HCT116 (cell line): ENCODE results near the gene CFI. TPM values are rescaled to one million over a fixed set of nuclear protein-coding genes. Genes with fewer than 3 reads are reported as not detected.

Experiments
- ATAC-seq: fragments of 200-7000 bp; cut with Tn5 transposase; 2 replicates; pipeline ENCODE4 v1.9.1; 2020; ENCODE audit warnings: mild to moderate bottlenecking, moderate library complexity
- BruUV-seq: library from RNA; stranded (reverse); fragments of 400-500 nt; replicated peaks from 2 replicates; lab custom pipeline; 2021; lab: Mats Ljungman, UMichigan
- CTCF ChIA-PET: fragments of 300-600 bp; sonication (Branson Sonifier 250); formaldehyde crosslinking; loops from one replicate; lab custom pipeline; 2021; ENCODE audit warnings: antibody characterized with exemption; lab: Charles Lee
- POLR2A ChIA-PET: fragments of 300-600, 350-600 bp; sonication (Branson Sonifier 250); formaldehyde crosslinking; loops from one replicate; lab custom pipeline; 2021; ENCODE audit warnings: antibody characterized with exemption; lab: Charles Lee
- RAD21 ChIA-PET, 2 experiments: fragments of 300-600 bp; sonication (Branson Sonifier 250); formaldehyde crosslinking; loops; one replicate each; lab custom pipeline; 2023; ENCODE audit warnings: low total read pairs in 2 of 2; ENCODE audit not compliant: uncharacterized antibody in 2 of 2, unreplicated experiment in 2 of 2, low non-redundant PET in 1 of 2; lab: Charles Lee
- DNase-seq: peaks from one replicate; pipeline ENCODE4 v3.0.0-alpha.2; 2010; ENCODE audit warnings: low read depth, low spot score
- H2AFZ ChIP-seq: fragments of 200-600 bp; shearing (Covaris generic), sonication (generic); 2 replicates; pipeline ENCODE4 v1.6.1; 2017; ENCODE audit warnings: low read depth, mixed run types, mixed read lengths, antibody characterized with exemption, low read length; ENCODE audit not compliant: poor library complexity, severe bottlenecking
- H3K27ac ChIP-seq: 2 replicates; pipeline ENCODE4 v1.5.1; 2012; ENCODE audit warnings: low read depth, low read length
- H3K27me3 ChIP-seq: fragments of 200-600 bp; sonication (generic); 2 replicates; pipeline ENCODE4 v1.6.1; 2016; ENCODE audit warnings: mixed run types, low read length, mixed read lengths; ENCODE audit not compliant: insufficient read depth
- H3K36me3 ChIP-seq, 2 experiments: fragments of 200-500 bp in 1 of 2; fragments of 200-600 bp in 1 of 2; sonication (Bioruptor generic) in 1 of 2; sonication (generic) in 1 of 2; 2 replicates each; pipeline versions ENCODE4 v1.5.1 to v1.6.1; 2014 to 2016; ENCODE audit warnings: low read length in 2 of 2, inconsistent platforms in 1 of 2, mixed read lengths in 1 of 2, mixed run types in 1 of 2; ENCODE audit not compliant: insufficient read depth in 2 of 2, control insufficient read depth in 1 of 2
- H3K4me1 ChIP-seq, 2 experiments: fragments of 200-600 bp in 1 of 2; sonication (generic) in 1 of 2; 2 replicates each; pipeline versions ENCODE4 v1.5.1 to v1.6.1; 2012 to 2017; ENCODE audit warnings: low read length in 2 of 2, inconsistent platforms in 1 of 2, mild to moderate bottlenecking in 1 of 2, mixed read lengths in 1 of 2, mixed run types in 1 of 2, moderate library complexity in 1 of 2; ENCODE audit not compliant: insufficient read depth in 2 of 2, control insufficient read depth in 1 of 2
- H3K4me2 ChIP-seq: fragments of 200-600 bp; sonication (generic); 2 replicates; pipeline ENCODE4 v1.6.1; 2017; ENCODE audit warnings: mixed run types, low read length, mixed read lengths
- H3K4me3 ChIP-seq, 2 experiments: fragments of 200-600 bp in 1 of 2; sonication (generic) in 1 of 2; replicated peaks in 1 of 2; 2 replicates each; pipeline ENCODE4 v1.5.1; 2011 to 2016; ENCODE audit warnings: low read length in 2 of 2, control low read depth in 1 of 2, low read depth in 1 of 2, mild to moderate bottlenecking in 1 of 2, mixed read lengths in 1 of 2, mixed run types in 1 of 2
- H3K79me2 ChIP-seq: fragments of 200-600 bp; sonication (generic); 2 replicates; pipeline ENCODE4 v1.6.1; 2017; ENCODE audit warnings: mild to moderate bottlenecking, mixed run types, low read length, moderate library complexity, mixed read lengths; ENCODE audit not compliant: insufficient read depth
- H3K9ac ChIP-seq: fragments of 200-600 bp; sonication (generic); 2 replicates; pipeline ENCODE4 v1.6.1; 2016; ENCODE audit warnings: low read length, mixed read lengths
- H3K9me2 ChIP-seq: fragments of 200-600 bp; sonication (generic), shearing (Covaris generic); 2 replicates; pipeline ENCODE4 v1.6.1; 2017; ENCODE audit warnings: mixed run types, mild to moderate bottlenecking, moderate library complexity; ENCODE audit not compliant: insufficient read depth
- H3K9me3 ChIP-seq, 2 experiments: fragments of 200-500 bp in 1 of 2; fragments of 200-600 bp in 1 of 2; sonication (Bioruptor generic) in 1 of 2; sonication (generic) in 1 of 2; 2 replicates each; pipeline ENCODE4 v1.6.1; 2014 to 2017; ENCODE audit warnings: low read length in 2 of 2, mixed read lengths in 2 of 2, inconsistent platforms in 1 of 2, low read depth in 1 of 2, mild to moderate bottlenecking in 1 of 2, mixed run types in 1 of 2, moderate library complexity in 1 of 2; ENCODE audit not compliant: control insufficient read depth in 1 of 2, insufficient read depth in 1 of 2
- H4K20me1 ChIP-seq: fragments of 200-600 bp; sonication (generic), shearing (Covaris generic); 2 replicates; pipeline ENCODE4 v1.6.1; 2017; ENCODE audit warnings: mixed run types, mild to moderate bottlenecking, moderate library complexity; ENCODE audit not compliant: insufficient read depth
- CBX3 ChIP-seq: IDR thresholded peaks from 2 replicates; pipeline ENCODE4 v1.6.1; 2012; ENCODE audit warnings: low read depth
- EGR1 ChIP-seq: IDR thresholded peaks from 2 replicates; pipeline ENCODE4 v1.6.1; 2012; ENCODE audit warnings: low read depth
- ELF1 ChIP-seq: IDR thresholded peaks from 2 replicates; pipeline ENCODE4 v1.6.1; 2012; ENCODE audit warnings: low read depth, borderline replicate concordance
- EZH2 ChIP-seq: fragments of 200-600 bp; sonication (generic); IDR thresholded peaks from 2 replicates; pipeline ENCODE4 v1.6.1; 2017; ENCODE audit warnings: antibody characterized with exemption, mixed run types
- EZH2phosphoT487 ChIP-seq: fragments of 200-600 bp; IDR thresholded peaks from 2 replicates; pipeline ENCODE4 v1.6.1; 2018; ENCODE audit warnings: antibody characterized with exemption, borderline replicate concordance
- POLR2A ChIP-seq: IDR thresholded peaks from 2 replicates; pipeline ENCODE4 v1.7.0; 2011; ENCODE audit warnings: borderline replicate concordance; ENCODE audit not compliant: insufficient read depth, insufficient read length; ENCODE audit errors: extremely low read depth
- RAD21 ChIP-seq: IDR thresholded peaks from 2 replicates; pipeline ENCODE4 v1.6.1; 2012; ENCODE audit warnings: low read depth, mild to moderate bottlenecking
- YY1 ChIP-seq: IDR thresholded peaks from 2 replicates; pipeline ENCODE4 v1.6.1; 2011; ENCODE audit warnings: low read length, low read depth, moderate library complexity, mild to moderate bottlenecking; ENCODE audit not compliant: insufficient replicate concordance; ENCODE audit errors: extremely low read depth
- ZBTB33 ChIP-seq: IDR thresholded peaks from 2 replicates; pipeline ENCODE4 v1.6.1; 2011; ENCODE audit warnings: mild to moderate bottlenecking, low read length, moderate library complexity; ENCODE audit not compliant: insufficient replicate concordance; ENCODE audit errors: extremely low read depth
- ZNF274 ChIP-seq: fragments of 200-500 bp; sonication (Bioruptor generic); IDR thresholded peaks from 2 replicates; pipeline ENCODE4 v1.6.1; 2014; ENCODE audit warnings: mild to moderate bottlenecking, low read depth, low read length, inconsistent platforms
- intact Hi-C: fragments of 100-400 bp; cut with micrococcal nuclease; formaldehyde crosslinking; loops from 2 replicates; pipeline ENCODE4 v1.10.0; 2022
- total RNA-seq: library from RNA; stranded (reverse); gene quantifications from one replicate; pipeline ENCODE4 v1.2.1, GENCODE V29; 2021; ENCODE audit not compliant: unreplicated experiment

CFI gene
- total RNA-seq, 1 experiment from 2014 or later = 0.84 TPM

GRCh38 chr4:109801099-109801789 is 555 bp downstream of the CFI start:
- Histone ChIP-seq H2AFZ (peak overlapping the region; percentile 58), H3K79me2 (no peaks in the 10 kb centered on the region), H3K27me3 (no peaks in the 10 kb centered on the region), H3K27ac (no peak overlapping the region), H4K20me1 (no peaks in the 10 kb centered on the region), H3K4me3 (no peak overlapping the region), H3K4me2 (no peak overlapping the region), H3K9ac (no peak overlapping the region), H3K9me2 (no peaks in the 10 kb centered on the region), H3K9me3 (no peaks in the 10 kb centered on the region), H3K4me1 (peaks cover 0 to 5% of the 10 kb centered on the region in 2 experiments; a peak in 1 of 4 replicates), H3K36me3 (no peaks in the 10 kb centered on the region)
- no peak for DNase-seq
- ATAC-seq = no peak
- no TSS peak for BruUV-seq
- POLR2A ChIA-PET = no interaction called here
- intact Hi-C loops = loop anchor here (5.0 kb wide), 1 partner anchor 99 kb away; the partner anchor contains the start of gene CASP6
- RAD21 ChIA-PET = no interaction called here
- TF ChIP-seq POLR2A = no peak
- TF ChIP-seq RAD21 = no peak
- no peak for TF ChIP-seq YY1
- TF ChIP-seq ELF1 = no peak
- no peak for TF ChIP-seq EZH2
- no peak for TF ChIP-seq EZH2phosphoT487
- TF ChIP-seq ZBTB33 = no peak
- TF ChIP-seq ZNF274 = no peak
- no peak for TF ChIP-seq CBX3
- TF ChIP-seq EGR1 = no peak
- CTCF ChIA-PET = no interaction called here
